Fibroblast of lung (primary cell): Measurements from ENCODE around the gene GREM2. TPM values are rescaled to one million over a fixed set of nuclear protein-coding genes. Genes with fewer than 3 reads are reported as not detected.

Source experiments
- DNase-seq, 2 donors: peaks; one replicate each; pipeline versions ENCODE4 v3.0.0 to v3.0.0-alpha.2; 2010; ENCODE audit warnings: low read depth in 2 of 2
- H2AFZ ChIP-seq: 2 replicates; pipeline ENCODE4 v1.5.1; 2012; ENCODE audit warnings: low read length, control low read depth, inconsistent platforms
- H3K27ac ChIP-seq: 2 replicates; pipeline ENCODE4 v1.5.1; 2011; ENCODE audit warnings: low read length, control low read depth; ENCODE audit not compliant: insufficient read depth
- H3K27me3 ChIP-seq: 2 replicates; pipeline ENCODE4 v1.5.1; 2011; ENCODE audit warnings: mild to moderate bottlenecking, low read length; ENCODE audit not compliant: control insufficient read depth, insufficient read depth
- H3K36me3 ChIP-seq: 2 replicates; pipeline ENCODE4 v1.5.1; 2011; ENCODE audit warnings: low read length; ENCODE audit not compliant: control insufficient read depth, insufficient read depth
- H3K4me1 ChIP-seq: 2 replicates; pipeline ENCODE4 v1.5.1; 2011; ENCODE audit warnings: low read length; ENCODE audit not compliant: control insufficient read depth, insufficient read depth; ENCODE audit errors: extremely low read depth
- H3K4me2 ChIP-seq: 2 replicates; pipeline ENCODE4 v1.5.1; 2011; ENCODE audit warnings: low read length, control low read depth; ENCODE audit not compliant: insufficient read depth; ENCODE audit errors: extremely low read depth
- H3K4me3 ChIP-seq, 4 experiments: fragments of 200-600 bp in 1 of 4; sonication (generic) in 1 of 4; replicated peaks in 1 of 4; 2 replicates each; pipeline ENCODE4 v1.5.1; 2011 to 2016; ENCODE audit warnings: low read length in 4 of 4, low read depth in 3 of 4, mild to moderate bottlenecking in 3 of 4, control low read depth in 2 of 4, inconsistent platforms in 1 of 4, mixed read lengths in 1 of 4; ENCODE audit not compliant: insufficient read depth in 1 of 4; ENCODE audit errors: control extremely low read depth in 1 of 4
- H3K79me2 ChIP-seq: 2 replicates; pipeline ENCODE4 v1.5.1; 2012; ENCODE audit warnings: mild to moderate bottlenecking, low read length, inconsistent platforms; ENCODE audit not compliant: control insufficient read depth, insufficient read depth
- H3K9ac ChIP-seq: 2 replicates; pipeline ENCODE4 v1.5.1; 2011; ENCODE audit warnings: mild to moderate bottlenecking, low read length, control low read depth; ENCODE audit not compliant: insufficient read depth
- H3K9me3 ChIP-seq: 2 replicates; pipeline ENCODE4 v1.5.1; 2012; ENCODE audit warnings: low read depth, low read length; ENCODE audit not compliant: control insufficient read depth, insufficient read depth
- H4K20me1 ChIP-seq: 2 replicates; pipeline ENCODE4 v1.5.1; 2011; ENCODE audit warnings: low read length; ENCODE audit not compliant: control insufficient read depth, insufficient read depth; ENCODE audit errors: extremely low read depth
- CTCF ChIP-seq, 2 donors: IDR thresholded peaks in 1 of 2; conservative IDR thresholded peaks in 1 of 2; 1 replicate in 1 of 2; 2 replicates in 1 of 2; pipeline ENCODE4 v1.5.1; 2011 to 2012; ENCODE audit warnings: low read length in 2 of 2, control low read depth in 1 of 2, inconsistent platforms in 1 of 2, low read depth in 1 of 2, mild to moderate bottlenecking in 1 of 2
- EZH2 ChIP-seq: IDR thresholded peaks from 2 replicates; pipeline ENCODE4 v1.5.1; 2012; ENCODE audit warnings: low read length, control low read depth, mild to moderate bottlenecking; ENCODE audit errors: missing control alignments
- polyA plus RNA-seq, 2 donors: library from polyadenylated mRNA; depleted of rRNA in 1 of 2; stranded (reverse) in 1 of 2; unstranded in 1 of 2; fragments of >200 nt; gene quantifications; 2 replicates each; pipeline ENCODE4 v1.2.1, GENCODE V29; 2011 to 2012; ENCODE audit warnings: missing spikeins in 1 of 2
- total RNA-seq: library from RNA; depleted of rRNA; stranded (reverse); fragments of >200 nt; gene quantifications from 2 replicates; pipeline ENCODE4 v1.2.1, GENCODE V29; 2014

Gene GREM2
- total and polyA plus RNA-seq, 2 donors (not counting 1 experiment from before 2014, with no cell fraction given) = 6.9 to 21.1 TPM

- no peak overlapping the region for H3K9ac ChIP-seq
- H3K36me3 ChIP-seq = no peaks in the 10 kb centered on the region
- no peaks in the 10 kb centered on the region for H4K20me1 ChIP-seq
- no peak overlapping the region for H3K27ac ChIP-seq
- no peak overlapping the region for H2AFZ ChIP-seq
- H3K4me3 ChIP-seq = no peak overlapping the region
- H3K4me1 ChIP-seq = peaks cover 2% of the 10 kb centered on the region
- TF ChIP-seq CTCF (conservative IDR thresholded peaks at IDR 0.05 in 1 of 2, IDR thresholded peaks at IDR 0.05 in 1 of 2; ENCODE audit: low read depth in 1 of 2, low read length in 2 of 2) (no peak), EZH2 (no peak)
- no peak overlapping the region for H3K4me2 ChIP-seq
- H3K79me2 ChIP-seq = no peaks in the 10 kb centered on the region
- no peaks in the 10 kb centered on the region for H3K9me3 ChIP-seq
- H3K27me3 ChIP-seq = no peaks in the 10 kb centered on the region
- DNase-seq = no peak
Observed at GRCh38 chr1:240503558-240503957, 108.4 kb downstream of the GREM2 start.

GRCh38 chr1:240503036-240503435, 108.9 kb downstream of the GREM2 start:
- Histone ChIP-seq H3K4me2 (no peak overlapping the region), H4K20me1 (no peaks in the 10 kb centered on the region), H3K27ac (no peak overlapping the region), H3K9me3 (no peaks in the 10 kb centered on the region), H3K27me3 (no peaks in the 10 kb centered on the region), H3K36me3 (no peaks in the 10 kb centered on the region), H3K4me3 (no peak overlapping the region), H3K4me1 (peaks cover 2% of the 10 kb centered on the region), H3K79me2 (no peaks in the 10 kb centered on the region), H3K9ac (no peak overlapping the region), H2AFZ (no peak overlapping the region)
- DNase-seq = peak in 1 of 2 donors; percentile 44
- no peak for TF ChIP-seq EZH2
- no peak for TF ChIP-seq CTCF (conservative IDR thresholded peaks at IDR 0.05 in 1 of 2, IDR thresholded peaks at IDR 0.05 in 1 of 2; ENCODE audit: low read depth in 1 of 2, low read length in 2 of 2)

GRCh38 chr1:240501115-240501514, 110.8 kb downstream of the GREM2 start:
- H3K9me3 ChIP-seq = no peaks in the 10 kb centered on the region
- no peak overlapping the region for H3K27ac ChIP-seq
- H3K27me3 ChIP-seq = no peaks in the 10 kb centered on the region
- H2AFZ ChIP-seq = no peak overlapping the region
- H3K9ac ChIP-seq = no peak overlapping the region
- H3K4me2 ChIP-seq = no peak overlapping the region
- no peaks in the 10 kb centered on the region for H3K79me2 ChIP-seq
- no peaks in the 10 kb centered on the region for H4K20me1 ChIP-seq
- peaks cover 2% of the 10 kb centered on the region for H3K4me1 ChIP-seq
- no peak overlapping the region for H3K4me3 ChIP-seq
- no peaks in the 10 kb centered on the region for H3K36me3 ChIP-seq
- no peak for TF ChIP-seq CTCF (conservative IDR thresholded peaks at IDR 0.05 in 1 of 2, IDR thresholded peaks at IDR 0.05 in 1 of 2; ENCODE audit: low read depth in 1 of 2, low read length in 2 of 2)
- peak in 1 of 2 donors; percentile 79 for DNase-seq
